H1 (cell line): ENCODE data around the gene ABHD8. TPM values are rescaled to one million over a fixed set of nuclear protein-coding genes. Genes with fewer than 3 reads are reported as not detected.

Source experiments
- CTCF ChIA-PET: fragments of 300-600 bp; sonication (Branson Sonifier 250); formaldehyde crosslinking; loops from one replicate; lab custom pipeline; 2021; ENCODE audit not compliant: partially characterized antibody; lab: Charles Lee
- POLR2A ChIA-PET: fragments of 300-600 bp; sonication (Branson Sonifier 250); formaldehyde crosslinking; loops from one replicate; lab custom pipeline; 2021; ENCODE audit warnings: inconsistent platforms; ENCODE audit not compliant: partially characterized antibody; lab: Charles Lee
- DNase-seq, 2 experiments: peaks; one replicate each; pipeline versions ENCODE4 v3.0.0 to v3.0.0-alpha.2; 2010 to 2022; ENCODE audit warnings: low spot score in 2 of 2, low read depth in 1 of 2, mixed read lengths in 1 of 2
- FAIRE-seq: peaks from 2 replicates; lab custom pipeline; 2011; peaks lifted over from hg19 to GRCh38; lab: Jason Lieb, UNC
- H2AFZ ChIP-seq: 2 replicates; pipeline ENCODE4 v1.8.1; 2012; ENCODE audit warnings: low read length, inconsistent platforms
- H2AK5ac ChIP-seq: 2 replicates; pipeline ENCODE4 v1.6.1; 2013; ENCODE audit warnings: low read depth, low read length
- H2BK120ac ChIP-seq: replicated peaks from 2 replicates; pipeline ENCODE3; 2013; ENCODE audit warnings: low read depth, low read length, inconsistent platforms
- H2BK12ac ChIP-seq: 2 replicates; pipeline ENCODE4 v1.6.1; 2013; ENCODE audit warnings: low read depth, low read length
- H2BK15ac ChIP-seq: 2 replicates; pipeline ENCODE4 v1.6.1; 2013; ENCODE audit warnings: low read length
- H2BK20ac ChIP-seq: 2 replicates; pipeline ENCODE4 v1.6.1; 2013; ENCODE audit warnings: low read length
- H2BK5ac ChIP-seq: 2 replicates; pipeline ENCODE4 v1.6.1; 2013; ENCODE audit warnings: low read depth, low read length
- H3K14ac ChIP-seq: 2 replicates; pipeline ENCODE4 v1.6.1; 2013; ENCODE audit warnings: inconsistent platforms; ENCODE audit not compliant: insufficient read length
- H3K18ac ChIP-seq: 2 replicates; pipeline ENCODE4 v1.6.1; 2013; ENCODE audit warnings: low read length; ENCODE audit errors: extremely low read depth
- H3K23ac ChIP-seq: 2 replicates; pipeline ENCODE4 v1.6.1; 2013; ENCODE audit warnings: inconsistent platforms; ENCODE audit not compliant: insufficient read length
- H3K23me2 ChIP-seq: 2 replicates; pipeline ENCODE4 v1.6.1; 2013; ENCODE audit warnings: low read depth, low read length
- H3K27ac ChIP-seq: 2 replicates; pipeline ENCODE4 v1.6.1; 2011; ENCODE audit warnings: low read depth, low read length, inconsistent platforms
- H3K27me3 ChIP-seq, 4 experiments: replicated peaks in 1 of 4; 1 replicate in 1 of 4; 2 replicates in 3 of 4; pipeline versions ENCODE4 v1.6.1 to v1.8.1; 2011 to 2013; ENCODE audit warnings: low read length in 3 of 4, mild to moderate bottlenecking in 3 of 4, inconsistent platforms in 2 of 4, mixed read lengths in 2 of 4, moderate library complexity in 1 of 4; ENCODE audit not compliant: control insufficient read depth in 3 of 4, insufficient read depth in 3 of 4; ENCODE audit errors: extremely low read depth in 1 of 4
- H3K36me3 ChIP-seq, 4 experiments: 2 replicates each; pipeline versions ENCODE4 v1.6.1 to v1.8.1; 2011 to 2013; ENCODE audit warnings: mild to moderate bottlenecking in 4 of 4, low read length in 3 of 4, moderate library complexity in 2 of 4, control low read depth in 1 of 4, inconsistent platforms in 1 of 4; ENCODE audit not compliant: insufficient read depth in 4 of 4, control insufficient read depth in 2 of 4
- H3K4ac ChIP-seq: replicated peaks from 2 replicates; pipeline ENCODE3; 2013; ENCODE audit warnings: low read length, low read depth, mixed read lengths, inconsistent platforms; ENCODE audit not compliant: insufficient read length
- H3K4me1 ChIP-seq, 4 experiments: replicated peaks in 1 of 4; 1 replicate in 1 of 4; 2 replicates in 3 of 4; pipeline versions ENCODE4 v1.6.1 to v1.8.1; 2011 to 2013; ENCODE audit warnings: low read length in 3 of 4, inconsistent platforms in 2 of 4, mixed read lengths in 1 of 4; ENCODE audit not compliant: insufficient read depth in 4 of 4, control insufficient read depth in 3 of 4
- H3K4me2 ChIP-seq, 2 experiments: 2 replicates each; pipeline versions ENCODE4 v1.6.1 to v1.8.1; 2011 to 2013; ENCODE audit warnings: low read depth in 2 of 2, low read length in 2 of 2, control low read depth in 1 of 2, inconsistent platforms in 1 of 2, mild to moderate bottlenecking in 1 of 2; ENCODE audit not compliant: insufficient read depth in 1 of 2
- H3K4me3 ChIP-seq, 4 experiments: fragments of 200-600, 300-600 bp in 1 of 4; sonication (generic), shearing (Covaris generic), sonication (Bioruptor Twin) in 1 of 4; 2 replicates each; pipeline versions ENCODE4 v1.5.1 to v1.8.1; 2011 to 2016; ENCODE audit warnings: low read length in 4 of 4, low read depth in 3 of 4, control low read depth in 2 of 4, inconsistent platforms in 2 of 4, mild to moderate bottlenecking in 2 of 4, mixed read lengths in 1 of 4, moderate library complexity in 1 of 4; ENCODE audit not compliant: insufficient read depth in 2 of 4; ENCODE audit errors: extremely low read depth in 1 of 4
- H3K56ac ChIP-seq: replicated peaks from 2 replicates; pipeline ENCODE3; 2013; ENCODE audit warnings: low read depth, mild to moderate bottlenecking, mixed read lengths, low read length, inconsistent platforms; ENCODE audit not compliant: insufficient read length
- H3K79me1 ChIP-seq: 2 replicates; pipeline ENCODE4 v1.6.1; 2013; ENCODE audit warnings: low read depth, low read length, control low read depth
- H3K79me2 ChIP-seq, 2 experiments: 2 replicates each; pipeline versions ENCODE4 v1.6.1 to v1.8.1; 2012 to 2013; ENCODE audit warnings: low read length in 2 of 2, mild to moderate bottlenecking in 2 of 2, inconsistent platforms in 1 of 2; ENCODE audit not compliant: insufficient read depth in 2 of 2, control insufficient read depth in 1 of 2
- H3K9ac ChIP-seq, 4 experiments: replicated peaks in 1 of 4; 1 replicate in 1 of 4; 2 replicates in 3 of 4; pipeline versions ENCODE4 v1.6.1 to v1.8.1; 2011 to 2013; ENCODE audit warnings: low read depth in 3 of 4, low read length in 3 of 4, control low read depth in 2 of 4, mild to moderate bottlenecking in 2 of 4, moderate library complexity in 2 of 4, inconsistent platforms in 1 of 4; ENCODE audit errors: extremely low read depth in 1 of 4
- H3K9me3 ChIP-seq, 2 experiments: 2 replicates each; pipeline versions ENCODE4 v1.6.1 to v1.8.1; 2012 to 2013; ENCODE audit warnings: mild to moderate bottlenecking in 2 of 2, moderate library complexity in 2 of 2, control low read depth in 1 of 2, inconsistent platforms in 1 of 2, low read depth in 1 of 2, low read length in 1 of 2, mixed read lengths in 1 of 2; ENCODE audit not compliant: insufficient read depth in 2 of 2
- H4K20me1 ChIP-seq, 2 experiments: replicated peaks in 1 of 2; 2 replicates each; pipeline versions ENCODE3 to v1.8.1; 2011 to 2013; ENCODE audit warnings: inconsistent platforms in 2 of 2, low read length in 2 of 2, mild to moderate bottlenecking in 1 of 2; ENCODE audit not compliant: insufficient read depth in 2 of 2, control insufficient read depth in 1 of 2
- H4K5ac ChIP-seq: 2 replicates; pipeline ENCODE4 v1.6.1; 2013; ENCODE audit warnings: low read length, low read depth, mixed read lengths, inconsistent platforms; ENCODE audit not compliant: insufficient read length
- H4K8ac ChIP-seq: 2 replicates; pipeline ENCODE4 v1.8.0; 2013; ENCODE audit warnings: mild to moderate bottlenecking, moderate library complexity, low read length, inconsistent platforms; ENCODE audit not compliant: insufficient read depth; ENCODE audit errors: extremely low read depth
- H4K91ac ChIP-seq: replicated peaks from 2 replicates; pipeline ENCODE3; 2013; ENCODE audit warnings: low read length, mixed read lengths, inconsistent platforms; ENCODE audit not compliant: insufficient read length
- CBX8 ChIP-seq: fragments of 300-800, 300-1000 bp; sonication (generic); IDR thresholded peaks from 2 replicates; pipeline ENCODE4 v1.7.1; 2016; ENCODE audit warnings: low read depth, low read length, borderline replicate concordance
- WGBS, 2 experiments: shearing (Covaris generic) in 1 of 2; methylation state at CpG; one replicate each; pipeline versions ENCODE4 v1.1.6 to v1.1.7; 2013 to 2015; ENCODE audit warnings: low lambda C conversion rate in 2 of 2, mixed read lengths in 2 of 2, inconsistent platforms in 1 of 2, low coverage in 1 of 2, missing lambda C conversion rate in 1 of 2; ENCODE audit not compliant: insufficient replicate concordance in 2 of 2, insufficient coverage in 1 of 2, insufficient read length in 1 of 2; ENCODE audit errors: extremely low coverage in 1 of 2, missing lambda C conversion rate in 1 of 2; 5-methylcytosine and 5-hydroxymethylcytosine counted together
- polyA plus RNA-seq, 7 experiments: library from polyadenylated mRNA; depleted of rRNA in 3 of 7; stranded (reverse) in 5 of 7; unstranded in 2 of 7; fragments of >200 nt in 5 of 7; fragments of 200-250 nt in 2 of 7; gene quantifications; 1 replicate in 5 of 7; 2 replicates in 1 of 7; 4 replicates in 1 of 7; pipeline versions ENCODE4 v1.2.1 to v1.2.3, GENCODE V29; 2011 to 2013; ENCODE audit warnings: missing spikeins in 2 of 7, mixed read lengths in 2 of 7
- total RNA-seq: library from RNA; stranded (reverse); fragmentation: NEBNext Ultra II Directional; extraction: Animal tissue kit (Norgen Biotek cat#: 25700); gene quantifications from 2 replicates; pipeline ENCODE4 v1.2.1, GENCODE V29; 2021

Gene ABHD8
- total and polyA plus RNA-seq, 2 of the 8 experiments (the other 6 are each of a cell fraction or from before 2014, with no cell fraction given): 11.3 to 18.7 TPM

- Histone ChIP-seq H3K18ac (no peak overlapping the region), H3K56ac (no peak overlapping the region), H2BK15ac (no peak overlapping the region), H3K27me3 (no peaks in the 10 kb centered on the region), H3K79me1 (no peaks in the 10 kb centered on the region), H3K4me3 (no peak overlapping the region), H2BK20ac (no peak overlapping the region), H4K91ac (no peak overlapping the region), H2BK12ac (no peak overlapping the region), H3K14ac (no peak overlapping the region), H2AK5ac (no peak overlapping the region), H3K23ac (no peak overlapping the region), H3K79me2 (no peaks in the 10 kb centered on the region), H2AFZ (no peak overlapping the region), H3K9ac (no peak overlapping the region), H3K4me1 (no peaks in the 10 kb centered on the region), H4K8ac (no peak overlapping the region), H3K36me3 (peaks cover 2 to 13% (median 4%) of the 10 kb centered on the region in 4 experiments; a peak in 4 of 8 replicates), H4K20me1 (no peaks in the 10 kb centered on the region), H3K9me3 (peaks cover 15 to 19% of the 10 kb centered on the region in 2 experiments; a peak in 3 of 4 replicates), H3K23me2 (no peaks in the 10 kb centered on the region), H2BK5ac (no peak overlapping the region)
- FAIRE-seq (no peak), DNase-seq (no peak)
- ChIA-PET CTCF (interaction anchor here (0.6 to 2.9 kb wide), 8 partner anchors 8 to 468 kb away, joined by 3 to 15 read pairs (median 4); partner anchors contain the start of gene USHBP1), POLR2A (interaction anchor here (0.7 to 1.9 kb wide), 4 partner anchors 9 to 173 kb away, joined by 3 to 5 read pairs (median 3); partner anchors contain the start of gene USHBP1)
- 94% methylated on average over 3 of the region's 3 CpGs; no CpG with 5 or more reads in 1 of the 2 experiments for WGBS, 2 experiments
- no peak for TF ChIP-seq CBX8
- TF ChIP-seq, all 59 proteins: peak for 0
- no peak overlapping the region for H3K4me2 ChIP-seq
- H4K5ac ChIP-seq: no peak overlapping the region
- no peak overlapping the region for H3K4ac ChIP-seq
- no peak overlapping the region for H3K27ac ChIP-seq
- no peak overlapping the region for H2BK120ac ChIP-seq
Measured at GRCh38 chr19:17256130-17256529, 47.1 kb downstream of the ABHD8 start.
